ENCODE results near the gene PPFIA4. TPM values are rescaled to one million over a fixed set of nuclear protein-coding genes. Genes with fewer than 3 reads are reported as not detected.
"Not testable (repeated sequence)": the region's sequence is repeated elsewhere in the genome, so short reads cannot be mapped to it uniquely, and the experiment has no call there.

PPFIA4 gene
- 6.0 to 16.3 TPM (median 14.7 TPM) in 3 replicates for total RNA-seq
- long read RNA-seq, partial matches to known transcripts, result 1 of 1 reads
- long read RNA-seq, other reads (novel, unspliced or antisense), result 0 of 1 reads

- Mint-ChIP-seq H3K27ac (ENCODE audit: unreplicated experiment) (peak within 1 kb of the TSS; percentile 72), H3K4me3 (ENCODE audit: unreplicated experiment) (peak within 1 kb of the TSS; percentile 75), H3K36me3 (ENCODE audit: low read depth) (peaks cover 11% of the 10 kb centered on the region), H3K9me3 (ENCODE audit: low read depth) (no peaks in the 10 kb centered on the region), H3K27me3 (ENCODE audit: low read depth) (no peaks in the 10 kb centered on the region), H3K4me1 (ENCODE audit: low read depth) (peaks cover 21% of the 10 kb centered on the region)
- TF ChIP-seq CTCF (IDR thresholded peaks at IDR 0.05), result no peak
- DNase-seq (ENCODE audit: low spot score), result no peak
Observed at GRCh38 chr1:203026031-203026665, at the start of gene PPFIA4. Gene PPFIA4 (plus strand): TSS chr1:203026491. CDS start chr1:203039009, 12,518 bp downstream.

- H3K27me3 Mint-ChIP-seq (ENCODE audit: low read depth), result peaks cover 56% of the 10 kb centered on the region
- DNase-seq (ENCODE audit: low spot score), result no peak
- H3K9me3 Mint-ChIP-seq (ENCODE audit: low read depth), result no peaks in the 10 kb centered on the region
- no peaks in the 10 kb centered on the region for H3K4me1 Mint-ChIP-seq (ENCODE audit: low read depth)
- H3K27ac Mint-ChIP-seq (ENCODE audit: unreplicated experiment), result no peak overlapping the region
- no peaks in the 10 kb centered on the region for H3K36me3 Mint-ChIP-seq (ENCODE audit: low read depth)
- no peak overlapping the region for H3K4me3 Mint-ChIP-seq (ENCODE audit: unreplicated experiment)
- TF ChIP-seq CTCF (IDR thresholded peaks at IDR 0.05), result no peak
Observed at GRCh38 chr1:202976633-202977032, 49.7 kb upstream of the PPFIA4 start.

DNA sequence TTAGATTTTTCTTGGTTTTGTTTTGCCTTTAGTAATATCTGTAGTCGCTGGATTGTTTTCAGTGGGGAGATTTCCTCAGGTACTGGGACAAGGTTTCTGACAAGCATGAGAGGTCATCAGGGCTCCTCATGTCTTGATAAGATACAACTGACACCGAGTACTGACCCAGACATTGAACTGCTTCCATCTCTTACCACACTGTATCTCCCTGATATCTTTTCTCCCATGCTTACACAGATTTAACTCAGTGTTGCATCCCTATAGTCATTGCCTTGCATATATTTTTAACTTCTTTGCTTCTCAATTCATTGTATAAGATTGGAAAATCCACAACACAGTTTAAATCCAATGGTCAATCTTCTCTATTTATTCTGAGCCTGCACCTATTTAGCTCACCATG, 46.8 kb upstream of the PPFIA4 start:
- no peaks in the 10 kb centered on the region for H3K4me1 Mint-ChIP-seq (ENCODE audit: low read depth)
- no peaks in the 10 kb centered on the region for H3K9me3 Mint-ChIP-seq (ENCODE audit: low read depth)
- H3K27ac Mint-ChIP-seq (ENCODE audit: unreplicated experiment), result no peak overlapping the region
- no peak for DNase-seq (ENCODE audit: low spot score)
- no peak overlapping the region for H3K4me3 Mint-ChIP-seq (ENCODE audit: unreplicated experiment)
- H3K27me3 Mint-ChIP-seq (ENCODE audit: low read depth), result peaks cover 45% of the 10 kb centered on the region
- no peak for TF ChIP-seq CTCF (IDR thresholded peaks at IDR 0.05)
- H3K36me3 Mint-ChIP-seq (ENCODE audit: low read depth), result peaks cover 2% of the 10 kb centered on the region

DNA sequence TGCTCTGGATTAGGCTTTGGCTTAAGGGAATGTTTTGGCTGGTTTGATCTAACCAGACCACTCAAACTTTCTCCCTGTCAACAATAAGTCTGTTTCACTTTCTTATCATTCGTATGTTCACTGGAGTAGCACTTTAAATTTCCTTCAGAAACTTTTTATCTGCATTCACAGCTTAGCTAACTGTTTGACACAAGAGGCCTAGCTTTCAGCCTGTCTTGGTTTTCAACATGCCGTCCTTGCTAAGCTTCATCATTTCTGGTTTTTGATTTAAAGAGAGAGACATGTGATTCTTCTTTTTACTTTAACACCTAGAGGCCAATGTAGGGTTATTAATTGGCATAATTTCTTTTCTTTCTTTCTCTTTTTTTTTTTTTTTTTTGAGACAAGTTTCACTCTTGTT, 44.4 kb upstream of the PPFIA4 start:
- peaks cover 2% of the 10 kb centered on the region for H3K36me3 Mint-ChIP-seq (ENCODE audit: low read depth)
- H3K4me1 Mint-ChIP-seq (ENCODE audit: low read depth), result no peaks in the 10 kb centered on the region
- H3K27me3 Mint-ChIP-seq (ENCODE audit: low read depth), result peaks cover 42% of the 10 kb centered on the region
- TF ChIP-seq CTCF (IDR thresholded peaks at IDR 0.05), result no peak
- no peaks in the 10 kb centered on the region for H3K9me3 Mint-ChIP-seq (ENCODE audit: low read depth)
- no peak for DNase-seq (ENCODE audit: low spot score)
- no peak overlapping the region for H3K27ac Mint-ChIP-seq (ENCODE audit: unreplicated experiment)
- no peak overlapping the region for H3K4me3 Mint-ChIP-seq (ENCODE audit: unreplicated experiment)

DNA sequence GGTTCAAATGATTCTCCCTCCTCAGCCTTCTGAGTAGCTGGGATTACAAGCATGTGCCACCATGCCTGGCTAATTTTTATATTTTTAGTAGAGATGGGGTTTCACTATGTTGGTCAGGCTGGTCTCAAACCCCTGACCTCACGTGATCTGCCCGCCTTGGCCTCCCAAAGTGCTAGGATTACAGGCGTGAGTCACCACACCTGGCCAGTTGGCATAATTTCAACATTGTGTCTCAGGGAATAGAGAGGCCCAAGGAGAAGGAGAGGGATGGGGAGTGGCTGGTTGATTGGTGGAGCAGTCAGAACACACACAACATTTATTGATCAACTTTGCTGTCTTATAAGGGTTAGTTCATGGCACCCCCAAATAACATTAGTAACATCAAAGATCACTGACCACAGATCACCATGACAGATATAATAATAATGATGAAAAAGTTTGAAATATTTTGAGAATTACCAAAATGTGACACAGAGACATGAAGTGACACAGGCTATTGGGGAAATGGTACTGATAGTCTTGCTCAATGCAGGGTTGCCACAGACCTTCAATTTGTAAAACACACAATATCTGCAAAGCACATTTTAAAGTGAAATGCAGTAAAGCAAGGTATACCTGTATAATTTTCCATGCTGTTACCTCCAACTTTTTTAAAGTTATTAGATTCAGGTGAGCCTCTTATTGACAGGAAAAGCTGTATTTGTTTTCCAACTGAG, 43.4 kb upstream of the PPFIA4 start:
- no peak for TF ChIP-seq CTCF (IDR thresholded peaks at IDR 0.05)
- H3K27me3 Mint-ChIP-seq (ENCODE audit: low read depth), result peaks cover 38% of the 10 kb centered on the region
- no peaks in the 10 kb centered on the region for H3K9me3 Mint-ChIP-seq (ENCODE audit: low read depth)
- no peak overlapping the region for H3K27ac Mint-ChIP-seq (ENCODE audit: unreplicated experiment)
- H3K4me3 Mint-ChIP-seq (ENCODE audit: unreplicated experiment), result no peak overlapping the region
- no peaks in the 10 kb centered on the region for H3K4me1 Mint-ChIP-seq (ENCODE audit: low read depth)
- H3K36me3 Mint-ChIP-seq (ENCODE audit: low read depth), result peaks cover 2% of the 10 kb centered on the region
- DNase-seq (ENCODE audit: low spot score), result no peak

DNA sequence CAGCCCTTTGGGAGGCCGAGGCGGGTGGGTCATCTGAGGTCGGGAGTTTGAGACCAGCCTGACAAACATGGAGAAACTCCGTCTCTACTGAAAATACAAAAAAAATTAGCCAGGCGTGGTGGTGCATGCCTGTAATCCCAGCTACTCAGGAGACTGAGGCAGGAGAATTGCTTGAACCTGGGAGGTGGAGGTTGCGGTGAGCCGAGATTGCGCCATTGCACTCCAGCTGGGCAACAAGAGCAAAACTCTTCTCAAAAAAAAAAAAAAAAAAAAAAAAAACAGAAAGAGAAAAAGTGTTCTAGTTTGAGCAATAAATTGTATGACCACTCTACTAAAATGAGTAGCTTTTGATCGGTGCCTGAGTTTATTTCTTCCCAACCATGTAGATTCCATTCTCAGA, 40.2 kb upstream of the PPFIA4 start:
- not testable (repeated sequence) for H3K4me3 Mint-ChIP-seq (ENCODE audit: unreplicated experiment); H3K36me3 Mint-ChIP-seq (ENCODE audit: low read depth); H3K9me3 Mint-ChIP-seq (ENCODE audit: low read depth); H3K27ac Mint-ChIP-seq (ENCODE audit: unreplicated experiment); DNase-seq (ENCODE audit: low spot score); H3K4me1 Mint-ChIP-seq (ENCODE audit: low read depth)
- peaks cover 39% of the 10 kb centered on the region for H3K27me3 Mint-ChIP-seq (ENCODE audit: low read depth)

Data from chondrocyte (in vitro differentiated cells).